ENCODE results near the gene FERMT2. TPM values are rescaled to one million over a fixed set of nuclear protein-coding genes. Genes with fewer than 3 reads are reported as not detected.

FERMT2 gene
- polyA plus RNA-seq, 1 donor: 183 TPM

DNA sequence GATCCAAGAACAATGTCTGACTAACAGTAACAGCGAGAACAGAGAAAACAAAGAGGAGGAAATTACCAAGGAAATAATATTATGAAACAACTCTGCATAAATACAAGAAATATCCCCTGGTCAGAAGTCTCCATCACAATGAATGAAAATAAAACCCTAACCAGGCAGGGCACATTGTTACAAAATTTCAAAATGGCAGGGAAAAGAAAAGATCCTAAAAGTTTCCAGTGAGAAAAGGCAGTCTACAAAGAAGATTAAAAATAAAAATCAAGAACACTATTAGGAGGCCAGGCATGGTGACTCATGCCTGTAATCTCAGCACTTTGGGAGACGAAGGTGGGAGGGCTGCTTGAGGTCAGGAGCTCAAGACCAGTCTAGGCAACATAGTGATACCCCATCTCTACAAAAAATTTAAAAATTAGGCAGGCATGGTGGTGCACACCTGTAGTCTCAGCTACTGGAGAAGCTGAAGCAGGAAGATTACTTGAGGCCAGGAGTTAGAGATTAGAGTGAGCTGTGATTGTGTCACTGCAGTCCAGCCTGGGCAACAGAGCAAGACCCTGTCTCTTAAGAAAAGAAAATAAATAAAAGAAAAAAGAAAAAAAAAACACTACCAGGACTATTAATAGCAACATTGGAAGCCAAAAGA lies 47.8 kb downstream of the FERMT2 start:
- DNase-seq: no peak

DNA sequence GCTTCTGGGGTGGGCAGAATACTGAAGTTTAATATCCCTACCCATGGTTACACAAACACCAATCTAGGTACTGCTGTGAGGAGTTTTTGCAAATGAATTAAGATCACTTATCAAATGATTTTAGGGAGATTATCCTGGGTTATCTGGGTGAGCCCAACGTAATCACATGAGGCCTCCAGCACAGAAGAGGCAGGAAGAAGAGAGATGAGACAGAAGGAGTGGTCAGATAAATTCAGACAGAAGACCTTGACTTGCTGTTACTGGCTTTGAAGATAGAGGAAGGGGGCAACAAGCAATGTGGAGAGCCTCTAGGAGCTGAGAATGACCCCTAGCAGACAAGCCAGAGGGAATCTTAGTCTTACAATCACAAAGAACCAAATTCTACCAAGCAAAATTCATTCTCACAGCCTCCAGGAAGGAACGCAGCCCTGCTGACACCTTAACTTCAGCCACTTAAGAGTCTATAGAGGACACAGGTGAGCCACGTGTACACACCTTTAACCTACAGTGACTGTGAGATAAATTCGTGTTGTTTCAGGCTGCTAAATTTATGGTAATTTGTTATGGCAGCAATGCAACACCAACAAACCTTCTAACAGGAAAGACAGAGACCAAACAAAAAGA lies 49.4 kb downstream of the FERMT2 start:
- no peak for DNase-seq

DNA sequence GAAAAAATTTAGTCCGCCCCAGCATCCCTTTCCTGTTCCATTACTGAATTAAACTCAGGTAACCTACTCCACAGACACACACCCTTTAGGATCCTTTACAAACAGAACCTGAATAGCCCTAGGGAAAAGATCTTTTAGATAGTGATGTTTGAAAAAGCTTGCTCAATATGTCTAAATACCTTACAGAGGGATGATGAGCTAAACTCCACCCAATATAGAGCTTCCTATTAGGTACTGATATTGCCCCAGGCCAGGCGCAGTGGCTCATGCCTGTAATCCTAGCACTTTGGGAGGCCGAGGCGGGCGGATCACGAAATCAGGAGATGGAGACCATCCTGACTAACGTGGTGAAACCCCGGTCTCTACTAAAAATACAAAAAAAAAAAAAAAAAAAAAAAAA lies 50.1 kb downstream of the FERMT2 start:
- no peak for DNase-seq

DNA sequence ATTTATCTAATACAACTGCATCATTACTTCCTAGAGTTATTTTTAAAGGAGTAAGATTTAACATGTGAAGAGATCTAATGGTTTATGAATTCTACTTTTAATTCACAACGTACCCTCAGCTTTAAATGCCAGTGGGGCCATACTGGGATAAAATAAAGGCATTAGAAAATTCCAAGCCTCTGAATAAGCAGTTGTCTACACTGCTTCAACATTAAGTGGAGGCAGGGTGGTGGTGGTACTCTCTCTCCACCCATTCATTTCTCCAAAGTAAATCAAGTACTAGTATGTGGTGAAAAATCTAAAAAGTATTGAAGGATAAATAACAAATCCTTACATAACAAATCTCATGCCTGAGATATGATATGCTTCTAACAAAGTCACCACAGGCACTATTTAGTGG lies 52.4 kb downstream of the FERMT2 start:
- no peak for DNase-seq

DNA sequence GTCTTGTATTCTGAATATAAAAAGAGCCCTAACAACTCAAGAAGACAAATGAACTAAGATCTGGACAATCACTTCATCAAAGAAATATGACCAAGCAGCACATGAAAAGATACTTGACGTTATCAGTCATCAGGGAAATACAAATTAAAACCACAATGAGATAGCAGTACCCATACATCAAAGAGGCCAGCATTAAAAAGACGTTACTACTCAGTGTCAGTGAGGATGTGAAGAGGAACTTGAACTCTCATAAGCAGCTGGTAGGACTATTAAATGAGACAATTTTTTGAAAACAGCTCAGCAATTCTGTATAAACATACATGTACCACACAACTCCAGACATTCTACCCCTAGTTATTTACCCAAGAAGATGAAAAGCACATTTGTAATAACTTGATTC lies 55.9 kb downstream of the FERMT2 start:
- DNase-seq: no peak

DNA sequence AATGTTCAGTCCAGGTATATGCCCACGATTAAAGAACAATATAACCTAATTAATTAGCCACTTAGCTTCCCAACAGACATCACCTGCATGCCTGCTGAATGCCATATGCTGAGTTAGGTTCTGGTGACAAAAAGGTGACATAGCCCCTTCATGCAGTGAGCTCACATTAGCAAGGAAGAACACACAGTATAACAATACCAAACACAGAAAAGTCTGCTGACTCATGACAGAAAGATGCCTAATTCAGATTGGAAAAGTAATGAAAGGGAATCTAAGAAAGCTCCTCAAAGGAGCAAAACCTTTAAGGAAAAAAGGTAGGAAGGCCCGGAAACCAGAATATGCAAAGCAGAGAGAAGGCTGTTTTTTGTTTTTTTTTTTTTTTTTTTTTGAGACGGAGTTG lies 59.0 kb downstream of the FERMT2 start:
- DNase-seq: no peak

DNA sequence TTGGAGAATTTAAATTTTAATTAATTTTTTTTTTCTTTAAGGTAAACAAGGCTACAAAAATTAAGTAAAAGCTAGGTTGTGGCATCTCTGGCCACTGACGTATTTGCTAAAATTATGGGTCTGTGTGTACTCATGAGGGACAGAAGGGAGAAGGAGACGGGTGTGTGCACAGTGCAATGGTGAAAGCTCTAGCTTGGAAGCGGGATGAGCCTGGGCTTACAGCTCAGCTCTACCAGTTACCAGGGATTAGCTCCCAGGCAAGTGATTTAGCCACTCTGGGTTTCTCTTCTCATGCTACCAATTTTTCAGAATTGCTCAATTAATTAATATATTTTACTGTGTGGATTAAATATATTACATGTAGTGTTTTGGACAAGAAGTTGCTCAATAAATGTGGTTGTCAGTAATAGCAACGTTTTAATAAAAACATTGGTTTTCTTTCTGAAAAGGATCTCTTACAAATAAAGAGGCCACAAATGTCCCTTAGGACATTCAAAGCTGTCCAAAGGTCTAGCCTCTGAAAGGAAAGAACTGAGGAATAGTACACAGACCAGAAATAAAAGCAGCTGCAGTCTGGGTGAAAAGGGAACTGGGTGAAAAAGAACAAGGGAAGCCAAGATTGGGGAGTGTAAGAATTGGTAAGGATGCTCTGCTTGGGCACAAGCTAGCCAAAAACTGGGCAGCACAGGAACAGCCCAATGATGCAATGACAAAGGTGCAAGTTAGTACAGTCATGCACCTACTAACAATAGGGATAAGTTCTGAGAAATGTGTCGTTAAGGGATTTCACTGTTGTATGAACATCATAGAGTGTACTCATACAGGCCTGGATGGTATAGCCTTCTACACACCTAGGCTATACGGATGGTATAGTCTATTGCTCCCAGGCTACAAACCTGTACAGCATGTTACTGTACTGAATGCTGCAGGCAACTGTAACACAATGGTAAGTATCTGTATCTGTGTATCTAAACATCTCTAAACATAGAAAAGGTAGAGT lies 61.7 kb downstream of the FERMT2 start:
- DNase-seq: no peak

DNA sequence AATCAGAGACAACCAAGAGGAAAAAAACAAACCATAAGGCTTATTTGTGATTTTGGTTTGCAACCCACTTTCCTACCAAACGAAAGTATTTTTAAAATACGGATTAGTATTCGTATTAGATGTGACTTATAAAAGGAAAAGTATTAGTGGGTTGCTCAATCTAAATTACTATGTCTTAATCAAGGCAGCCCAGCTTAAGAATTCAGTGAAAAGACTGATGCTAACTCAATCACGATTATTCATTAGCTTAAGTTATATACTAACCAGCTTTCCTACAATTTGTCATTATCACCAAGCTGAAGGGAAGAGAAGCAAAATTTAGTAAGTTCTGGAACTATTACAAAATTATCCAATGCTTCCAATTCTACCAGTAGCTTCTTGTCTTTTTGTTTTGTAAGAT lies 62.7 kb downstream of the FERMT2 start:
- DNase-seq: no peak

DNA sequence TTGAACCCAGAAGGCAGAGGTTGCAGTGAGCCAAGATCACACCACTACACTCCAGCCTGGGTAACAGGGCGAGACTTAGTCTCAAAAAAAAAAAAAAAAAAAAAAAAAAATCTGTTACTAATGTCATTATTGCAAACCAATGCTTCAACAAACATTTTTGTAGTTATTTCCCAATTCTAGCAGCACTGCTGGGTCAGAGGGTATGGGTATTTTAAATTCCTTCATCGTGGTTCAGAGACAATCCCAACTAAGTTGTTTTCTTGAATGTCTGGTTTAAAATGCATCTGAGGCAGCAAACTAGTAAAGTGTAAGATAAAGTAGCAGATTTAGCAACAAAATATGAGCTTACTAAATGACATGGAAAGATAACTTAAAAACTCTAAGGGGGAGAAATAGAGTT lies 65.6 kb downstream of the FERMT2 start:
- DNase-seq: no peak

DNA sequence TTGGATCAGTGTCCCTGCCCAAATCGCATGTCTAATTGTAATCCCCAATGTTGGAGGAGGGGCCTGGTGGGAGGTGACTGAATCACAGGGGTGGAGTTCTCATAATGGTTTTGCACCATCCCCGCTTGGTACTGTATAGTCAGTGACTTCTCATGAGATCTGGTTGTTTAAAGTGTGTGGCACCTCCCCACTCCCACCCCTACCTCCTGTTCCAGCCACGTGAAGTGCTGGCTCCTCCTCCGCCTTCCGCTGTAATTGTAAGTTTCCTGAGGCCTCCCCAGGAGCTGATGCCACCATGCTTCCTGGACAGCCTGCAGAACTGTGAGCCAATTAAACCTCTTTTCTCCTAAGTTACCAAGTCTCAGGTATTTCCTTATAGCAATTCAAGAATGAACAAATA lies 67.2 kb downstream of the FERMT2 start:
- no peak for DNase-seq

DNA sequence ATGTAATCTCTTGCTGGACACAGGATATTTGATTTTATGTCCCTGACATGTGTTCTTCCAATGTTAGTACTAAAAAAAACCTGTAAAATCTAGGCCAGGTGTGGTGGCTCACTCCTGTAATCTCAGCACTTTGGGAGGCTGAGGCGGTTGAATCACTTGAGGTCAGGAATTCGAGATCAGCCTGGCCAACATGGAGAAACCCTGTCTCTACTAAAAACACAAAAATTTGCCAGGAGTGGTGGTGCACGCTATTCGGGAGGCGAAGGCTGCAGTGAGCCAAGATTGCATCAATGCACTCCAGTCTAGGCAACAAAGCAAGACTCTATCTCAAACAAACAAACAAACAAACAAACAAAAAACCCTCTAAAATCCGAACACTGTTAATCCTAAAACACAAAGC lies 68.0 kb downstream of the FERMT2 start:
- DNase-seq: no peak

DNA sequence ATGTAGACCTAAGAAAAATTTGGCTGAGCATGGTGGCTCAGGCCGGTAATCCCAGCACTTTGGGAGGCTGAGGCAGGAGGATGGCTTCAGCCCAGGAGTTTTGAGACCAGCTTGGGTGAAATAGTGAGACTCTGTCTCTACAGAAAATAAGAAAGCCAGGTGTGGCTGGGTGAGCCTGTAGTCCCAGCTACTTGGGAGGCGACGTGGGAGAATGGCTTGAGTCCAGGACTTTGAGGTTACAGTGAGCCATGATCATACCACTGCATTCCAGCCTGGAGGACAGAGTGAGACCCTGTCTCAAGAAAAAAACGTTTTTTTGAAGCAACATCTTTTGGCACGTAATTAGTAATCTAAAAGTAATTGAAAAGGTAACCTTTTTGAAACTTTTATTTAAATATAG lies 70.9 kb downstream of the FERMT2 start:
- DNase-seq: no peak

DNA sequence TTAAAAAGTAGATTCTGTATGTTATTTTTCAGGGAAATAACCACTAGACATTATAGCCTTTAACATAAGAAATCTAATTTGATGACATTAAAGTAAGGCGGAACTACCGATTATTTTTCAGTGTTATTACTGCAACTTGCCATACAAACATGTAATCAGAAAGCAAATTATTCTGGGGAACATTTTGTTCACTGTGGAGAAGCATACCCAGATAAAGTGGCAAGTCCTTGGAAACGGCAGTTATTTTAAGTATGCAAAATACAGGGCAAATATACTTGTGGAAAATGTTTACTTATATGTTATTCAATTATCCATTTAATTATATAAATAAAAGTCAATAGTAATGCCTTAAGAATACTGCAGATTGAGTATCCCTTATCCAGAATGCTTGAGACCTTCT lies 71.9 kb downstream of the FERMT2 start:
- DNase-seq: no peak

DNA sequence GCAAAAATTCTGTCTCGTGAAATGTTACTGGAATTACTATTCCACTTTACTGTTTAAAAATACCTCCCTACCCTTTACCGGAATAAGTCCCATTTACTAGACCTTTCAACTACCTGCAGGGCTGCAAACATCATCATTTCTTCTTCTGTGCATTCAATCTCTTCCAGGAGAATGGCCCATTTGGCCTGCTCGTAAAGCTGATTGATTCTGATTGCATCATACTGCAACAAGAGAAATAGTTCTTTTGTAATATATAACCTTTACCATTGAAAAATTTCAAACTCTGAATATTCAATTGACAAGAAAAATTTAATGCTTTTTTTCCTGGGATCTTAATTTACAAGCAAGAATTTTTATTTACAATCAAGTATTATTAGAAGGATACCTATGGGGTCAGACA lies 72.4 kb downstream of the FERMT2 start:
- DNase-seq: no peak

DNA sequence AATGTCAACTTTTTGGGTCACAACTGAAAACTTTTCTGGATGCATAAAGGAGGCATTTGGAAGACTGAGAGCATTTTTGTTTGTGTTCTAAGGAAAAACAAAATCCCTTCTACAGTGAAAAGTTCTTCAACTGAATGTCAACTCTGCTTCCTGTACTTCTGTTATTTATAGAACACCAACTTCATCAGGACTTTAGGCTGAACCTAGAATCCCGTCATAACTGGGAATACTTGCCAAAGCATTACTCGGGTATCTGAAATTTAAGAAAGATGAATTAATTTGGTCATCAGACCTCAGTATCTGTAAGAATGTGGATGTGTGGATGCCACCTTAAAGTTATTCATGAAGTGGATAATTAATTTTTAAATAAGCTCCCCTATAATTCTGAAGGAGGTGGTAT lies 73.2 kb downstream of the FERMT2 start:
- no peak for DNase-seq

DNA sequence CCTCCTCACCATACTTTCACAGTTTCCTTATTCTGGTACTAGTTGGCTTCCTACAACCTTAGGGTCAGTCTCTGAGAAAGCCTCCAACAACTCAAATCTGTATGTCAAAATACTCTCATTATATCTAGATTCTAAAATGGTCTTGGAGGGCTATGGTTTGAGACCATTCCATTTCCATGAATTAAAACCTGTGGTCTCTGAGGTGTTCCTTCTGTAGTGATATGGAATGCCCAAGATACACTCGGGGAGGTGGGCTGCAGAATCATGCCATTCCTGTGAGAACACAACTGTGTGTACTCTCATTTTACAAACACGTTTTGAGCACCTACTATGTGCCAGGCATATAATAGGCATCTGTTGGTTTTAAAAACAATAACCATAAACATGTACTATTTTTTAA lies 74.0 kb downstream of the FERMT2 start:
- DNase-seq: no peak

DNA sequence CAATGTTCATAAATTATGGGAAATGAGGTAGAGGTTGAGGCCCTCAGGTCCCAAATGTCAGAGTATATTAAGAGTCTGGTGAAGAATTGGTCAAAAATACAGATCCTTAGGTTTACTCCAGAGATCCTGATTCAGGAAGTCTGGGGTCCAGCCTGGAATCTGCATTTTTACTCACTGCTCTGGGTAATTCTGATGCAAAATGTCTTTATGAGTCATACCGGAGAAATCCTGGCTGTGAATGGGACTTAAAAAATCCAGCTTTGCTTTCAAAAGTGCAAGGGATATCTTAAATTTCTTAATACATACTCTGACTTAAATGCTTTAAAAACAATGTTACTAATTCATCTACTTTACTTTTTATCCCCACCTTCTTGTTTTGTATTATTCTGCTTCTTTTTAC lies 74.5 kb downstream of the FERMT2 start:
- DNase-seq: no peak

DNA sequence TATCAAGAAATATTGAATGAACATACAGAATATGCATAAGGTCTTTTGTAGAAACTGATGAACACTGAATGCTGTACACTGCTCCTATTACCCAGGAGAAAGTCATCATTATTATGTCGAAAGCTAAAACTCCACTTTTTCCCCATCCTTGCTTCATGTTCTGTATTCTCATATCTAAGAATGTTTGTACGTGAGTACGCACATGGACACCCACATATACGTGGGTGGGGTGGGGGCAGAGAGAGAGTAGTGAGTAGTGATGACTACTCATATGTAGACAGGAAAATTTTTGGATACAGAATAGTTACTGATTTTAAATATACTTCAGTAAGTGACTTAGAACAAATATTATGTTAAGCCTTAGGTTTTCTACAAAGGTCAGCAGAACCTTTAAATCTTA lies 75.1 kb downstream of the FERMT2 start:
- no peak for DNase-seq

DNA sequence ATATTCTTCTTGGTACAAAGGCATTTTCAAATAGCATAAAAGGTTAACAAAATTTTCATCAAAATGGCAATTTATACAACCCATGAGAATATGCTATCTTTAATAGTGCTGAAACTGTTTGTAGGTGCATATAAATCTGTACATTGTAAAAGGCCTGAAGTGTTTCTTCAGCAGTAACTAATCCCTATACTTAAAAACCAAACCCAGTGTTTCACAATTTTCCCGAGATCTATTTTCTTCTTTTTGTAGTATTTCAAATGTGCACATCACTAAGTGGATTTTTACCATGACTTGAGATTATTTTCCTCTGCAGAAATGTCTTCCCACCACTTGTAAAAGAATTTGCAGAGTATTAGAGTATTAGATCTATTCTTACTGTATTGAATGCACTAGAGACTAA lies 76.5 kb downstream of the FERMT2 start:
- no peak for DNase-seq

DNA sequence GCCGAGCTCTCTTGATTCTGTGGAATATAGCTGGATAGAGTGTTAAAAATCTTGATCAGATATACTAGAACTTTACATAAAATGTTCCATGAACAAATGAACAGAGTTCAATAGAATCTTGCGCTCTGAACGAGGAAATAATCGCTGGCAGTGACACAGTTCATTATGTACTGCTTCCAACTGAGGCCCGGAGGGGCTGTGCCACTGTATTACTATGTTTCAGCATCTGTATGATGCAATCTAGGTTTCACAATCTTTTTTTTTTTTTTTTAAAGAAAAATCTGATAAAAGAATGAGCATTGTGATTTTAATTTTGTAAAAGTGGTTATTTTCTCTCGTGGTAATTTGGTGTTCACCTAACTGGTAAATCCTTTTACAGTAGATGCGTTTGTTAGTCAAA lies 77.2 kb downstream of the FERMT2 start:
- DNase-seq: no peak

DNA sequence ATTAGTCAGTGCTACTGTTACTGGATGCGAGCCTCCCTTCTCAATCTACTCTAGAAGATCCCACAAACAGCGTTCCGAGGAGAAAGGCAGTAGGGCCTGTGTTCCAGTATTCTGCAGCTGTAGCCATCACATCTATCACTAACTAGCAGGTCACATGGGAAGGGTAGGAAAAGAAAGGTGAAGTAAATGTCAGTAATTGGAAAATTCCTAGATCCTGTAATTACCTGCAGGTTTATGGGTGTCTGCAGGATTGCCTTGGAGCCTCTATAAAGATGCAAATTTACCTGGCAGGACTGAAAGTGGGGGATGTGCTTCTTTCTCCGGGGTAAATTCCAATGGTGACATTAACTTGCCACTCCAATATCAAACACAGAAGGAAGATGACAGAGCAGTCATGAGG lies 77.8 kb downstream of the FERMT2 start:
- DNase-seq: no peak

DNA sequence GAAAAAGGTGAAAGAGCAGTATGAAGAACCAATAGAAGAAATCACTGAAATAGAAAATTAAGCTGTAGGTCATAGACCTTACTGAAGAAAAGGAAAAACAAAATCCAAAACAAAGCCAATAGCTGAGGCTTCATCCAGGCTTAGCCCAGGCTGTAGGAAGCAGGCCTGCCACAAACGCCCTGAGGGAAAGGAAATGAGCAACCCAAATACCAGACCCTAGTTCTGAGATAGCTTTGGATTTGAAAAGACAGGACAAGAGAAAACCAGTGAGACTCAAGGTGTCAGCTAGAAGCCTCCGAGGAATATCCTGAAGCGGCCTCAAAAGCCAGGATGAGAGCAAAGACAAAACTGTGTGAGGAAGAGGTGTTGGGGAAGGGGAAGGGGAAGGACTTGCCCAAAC lies 79.2 kb downstream of the FERMT2 start:
- DNase-seq: no peak

DNA sequence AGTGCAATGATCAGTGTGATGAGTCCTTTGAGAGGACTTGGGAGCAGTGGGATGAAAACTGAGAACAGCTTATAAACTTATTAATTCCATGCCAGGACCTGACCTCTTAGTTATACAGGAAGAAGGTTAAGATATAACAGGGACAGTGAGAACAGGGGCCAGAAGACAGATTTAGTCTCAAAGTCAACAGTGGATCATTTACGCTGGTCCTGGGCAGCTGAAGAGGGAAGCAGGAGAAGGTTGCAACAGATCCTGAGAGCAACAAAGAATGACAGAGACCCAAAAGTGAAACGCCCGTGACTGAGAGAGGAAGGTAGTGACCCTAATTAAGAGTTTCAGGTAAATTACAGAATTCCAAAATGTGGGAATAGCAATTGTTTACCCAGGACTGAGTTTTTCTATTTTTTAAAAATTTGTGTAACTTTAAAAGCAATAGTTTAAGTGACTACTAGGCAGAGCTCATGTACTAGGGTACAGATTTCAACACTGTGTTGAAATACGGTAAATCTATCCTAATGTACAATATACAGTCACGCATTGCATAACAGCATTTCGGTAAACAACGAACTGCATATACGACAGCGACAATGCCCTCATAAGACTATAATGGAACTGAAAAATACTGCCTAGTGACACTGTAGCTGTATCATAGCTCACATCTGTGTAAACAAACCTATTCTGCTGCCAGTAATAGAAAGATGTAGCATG lies 81.8 kb downstream of the FERMT2 start:
- DNase-seq: no peak
